Caco-2 (cell line): Measurements from ENCODE around the gene ZXDC. TPM values are rescaled to one million over a fixed set of nuclear protein-coding genes. Genes with fewer than 3 reads are reported as not detected.

ENCODE experiments used
- BruUV-seq: library from RNA; stranded (reverse); fragments of 400-500 nt; replicated peaks from 2 replicates; lab custom pipeline; 2021; lab: Mats Ljungman, UMichigan
- CTCF ChIA-PET: fragments of 300-600 bp; sonication (Branson Sonifier 250); formaldehyde crosslinking; loops from one replicate; lab custom pipeline; 2022; ENCODE audit warnings: antibody characterized with exemption; lab: Charles Lee
- POLR2A ChIA-PET: fragments of 300-600 bp; sonication (Branson Sonifier 250); formaldehyde crosslinking; loops from one replicate; lab custom pipeline; 2022; ENCODE audit warnings: antibody characterized with exemption; lab: Charles Lee
- DNase-seq, 2 experiments: peaks; one replicate each; pipeline versions ENCODE4 v3.0.0 to v3.0.0-alpha.2; 2020 to 2022
- H3K27me3 ChIP-seq: replicated peaks from 2 replicates; pipeline ENCODE4 v1.6.0; 2011; ENCODE audit warnings: low read length; ENCODE audit not compliant: control insufficient read depth, insufficient read depth
- H3K36me3 ChIP-seq: 2 replicates; pipeline ENCODE4 v1.5.1; 2011; ENCODE audit warnings: low read length; ENCODE audit not compliant: control insufficient read depth, insufficient read depth
- H3K4me1 ChIP-seq: fragments of 250-450 bp; sonication (Bioruptor Pico); 2 replicates; pipeline ENCODE4 v1.5.1; 2020; ENCODE audit warnings: mild to moderate bottlenecking
- H3K4me3 ChIP-seq: 2 replicates; pipeline ENCODE4 v1.5.1; 2011; ENCODE audit warnings: low read depth, mild to moderate bottlenecking, control low read depth, low read length
- H3K9me3 ChIP-seq: fragments of 250-450 bp; sonication (Bioruptor Pico); 2 replicates; pipeline ENCODE4 v1.5.1; 2020; ENCODE audit warnings: mild to moderate bottlenecking, moderate library complexity
- H3K27ac Mint-ChIP-seq: one replicate; pipeline ENCODE4 v1.8.0; 2022; ENCODE audit warnings: mixed read lengths; ENCODE audit not compliant: unreplicated experiment
- H3K27me3 Mint-ChIP-seq: one replicate; pipeline ENCODE4 v1.8.0; 2022; ENCODE audit warnings: mixed read lengths; ENCODE audit not compliant: insufficient read depth, unreplicated experiment
- H3K36me3 Mint-ChIP-seq: one replicate; pipeline ENCODE4 v1.8.0; 2022; ENCODE audit warnings: mild to moderate bottlenecking, mixed read lengths; ENCODE audit not compliant: insufficient read depth, unreplicated experiment
- H3K4me1 Mint-ChIP-seq: one replicate; pipeline ENCODE4 v1.8.0; 2022; ENCODE audit warnings: low read depth, mixed read lengths; ENCODE audit not compliant: unreplicated experiment
- H3K4me3 Mint-ChIP-seq: one replicate; pipeline ENCODE4 v1.8.0; 2022; ENCODE audit warnings: mild to moderate bottlenecking, moderate library complexity, mixed read lengths; ENCODE audit not compliant: unreplicated experiment
- H3K9me3 Mint-ChIP-seq: one replicate; pipeline ENCODE4 v1.8.0; 2022; ENCODE audit warnings: mixed read lengths; ENCODE audit not compliant: unreplicated experiment
- intact Hi-C: fragments of 100-400 bp; cut with micrococcal nuclease; formaldehyde crosslinking; loops from one replicate; pipeline ENCODE4 v1.10.0; 2022; ENCODE audit not compliant: unreplicated experiment
- total RNA-seq: library from RNA; stranded (reverse); gene quantifications from 2 replicates; pipeline ENCODE4 v1.2.3, GENCODE V29; 2022
- TF ChIP-seq, protein P1 (sequence below), 2 experiments: fragments of 200-600 bp in 1 of 2; IDR thresholded peaks; 1 replicate in 1 of 2; 2 replicates in 1 of 2; pipeline versions ENCODE4 v1.5.1 to v1.8.0; 2011 to 2022; ENCODE audit warnings: antibody characterized with exemption in 1 of 2, control low read depth in 1 of 2, inconsistent platforms in 1 of 2, low read depth in 1 of 2, low read length in 1 of 2, mild to moderate bottlenecking in 1 of 2, moderate library complexity in 1 of 2; ENCODE audit not compliant: insufficient read depth in 1 of 2, severe bottlenecking in 1 of 2, unreplicated experiment in 1 of 2

ZXDC gene
- total RNA-seq, 1 experiment from 2014 or later, result 28.7 TPM

DNA sequence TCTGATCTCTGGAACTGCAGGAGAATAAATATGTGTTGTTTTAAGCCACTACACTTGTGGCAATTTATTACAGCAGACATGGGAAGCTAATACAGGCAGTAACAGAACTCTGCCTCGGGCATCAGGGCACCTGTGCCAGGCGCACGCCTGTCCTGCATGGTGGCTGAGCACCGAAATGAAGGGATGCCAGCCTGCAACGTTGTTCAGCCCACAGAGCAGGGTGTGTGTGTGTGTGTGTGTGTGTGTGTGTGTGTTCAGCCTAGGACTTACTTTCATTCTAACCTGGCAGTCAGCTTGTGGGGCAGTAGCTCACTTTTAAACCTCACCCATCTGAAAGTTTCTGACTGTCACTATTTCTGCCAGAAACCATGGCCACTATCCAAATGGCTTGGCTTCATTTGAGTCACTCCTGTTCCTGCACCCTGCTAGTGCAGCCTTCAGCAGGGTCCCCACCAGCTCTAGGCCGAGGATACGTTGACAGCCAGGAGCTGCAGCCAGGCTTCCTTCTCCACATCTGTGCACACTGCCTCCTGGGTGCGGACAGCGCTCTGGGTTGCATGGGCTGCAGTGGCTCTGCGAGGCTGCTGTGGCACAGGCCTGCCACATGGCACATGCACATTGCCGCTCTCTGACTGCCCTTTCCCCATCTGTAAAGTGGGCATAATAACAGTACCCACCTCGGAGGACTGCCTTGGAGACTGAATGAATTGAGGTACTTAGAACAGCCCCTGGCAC lies 37.4 kb upstream of the ZXDC start:
- BruUV-seq, result no TSS peak
- TF ChIP-seq, protein P1, sequence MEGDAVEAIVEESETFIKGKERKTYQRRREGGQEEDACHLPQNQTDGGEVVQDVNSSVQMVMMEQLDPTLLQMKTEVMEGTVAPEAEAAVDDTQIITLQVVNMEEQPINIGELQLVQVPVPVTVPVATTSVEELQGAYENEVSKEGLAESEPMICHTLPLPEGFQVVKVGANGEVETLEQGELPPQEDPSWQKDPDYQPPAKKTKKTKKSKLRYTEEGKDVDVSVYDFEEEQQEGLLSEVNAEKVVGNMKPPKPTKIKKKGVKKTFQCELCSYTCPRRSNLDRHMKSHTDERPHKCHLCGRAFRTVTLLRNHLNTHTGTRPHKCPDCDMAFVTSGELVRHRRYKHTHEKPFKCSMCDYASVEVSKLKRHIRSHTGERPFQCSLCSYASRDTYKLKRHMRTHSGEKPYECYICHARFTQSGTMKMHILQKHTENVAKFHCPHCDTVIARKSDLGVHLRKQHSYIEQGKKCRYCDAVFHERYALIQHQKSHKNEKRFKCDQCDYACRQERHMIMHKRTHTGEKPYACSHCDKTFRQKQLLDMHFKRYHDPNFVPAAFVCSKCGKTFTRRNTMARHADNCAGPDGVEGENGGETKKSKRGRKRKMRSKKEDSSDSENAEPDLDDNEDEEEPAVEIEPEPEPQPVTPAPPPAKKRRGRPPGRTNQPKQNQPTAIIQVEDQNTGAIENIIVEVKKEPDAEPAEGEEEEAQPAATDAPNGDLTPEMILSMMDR (IDR thresholded peaks at IDR 0.05; ENCODE audit: insufficient read depth in 1 of 2, low read depth in 1 of 2, low read length in 1 of 2, severe bottlenecking in 1 of 2, unreplicated experiment in 1 of 2), result no peak
- Mint-ChIP-seq H3K27ac (no peak overlapping the region), H3K4me3 (no peak overlapping the region), H3K27me3 (no peaks in the 10 kb centered on the region), H3K4me1 (no peaks in the 10 kb centered on the region), H3K9me3 (no peaks in the 10 kb centered on the region), H3K36me3 (no peaks in the 10 kb centered on the region)
- intact Hi-C loops, result no loop called here
- POLR2A ChIA-PET, result no interaction called here
- H3K27me3 ChIP-seq, result no peaks in the 10 kb centered on the region
- H3K4me3 ChIP-seq, result no peak overlapping the region
- peaks cover 18% of the 10 kb centered on the region for H3K4me1 ChIP-seq
- no peaks in the 10 kb centered on the region for H3K36me3 ChIP-seq
- no peak for DNase-seq
- CTCF ChIA-PET, result no interaction called here
- no peaks in the 10 kb centered on the region for H3K9me3 ChIP-seq

DNA sequence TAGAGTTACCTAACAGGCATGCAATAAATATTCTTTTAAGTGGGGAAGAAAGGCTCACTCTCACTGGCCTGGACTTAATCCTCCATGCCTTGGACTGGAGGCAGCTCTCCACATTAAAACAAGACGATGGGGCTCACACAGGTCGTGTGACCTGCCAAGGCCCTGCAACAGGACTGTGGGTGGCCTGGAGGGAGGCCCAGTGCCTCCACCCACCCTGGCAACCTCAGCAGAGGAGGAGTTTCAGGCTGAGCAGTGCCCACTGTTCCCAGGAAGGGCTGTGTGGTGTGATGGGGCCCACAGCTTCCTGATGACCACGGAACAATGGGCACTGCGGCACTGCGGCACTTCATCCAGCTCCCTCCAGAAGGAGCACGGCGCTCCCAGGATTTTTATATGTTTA lies 36.3 kb upstream of the ZXDC start:
- POLR2A ChIA-PET, result no interaction called here
- no peaks in the 10 kb centered on the region for H3K27me3 ChIP-seq
- Mint-ChIP-seq H3K4me3 (no peak overlapping the region), H3K36me3 (no peaks in the 10 kb centered on the region), H3K27ac (no peak overlapping the region), H3K4me1 (no peaks in the 10 kb centered on the region), H3K27me3 (no peaks in the 10 kb centered on the region), H3K9me3 (no peaks in the 10 kb centered on the region)
- no peaks in the 10 kb centered on the region for H3K9me3 ChIP-seq
- no peak for DNase-seq
- peaks cover 10% of the 10 kb centered on the region; the same call in 1 of the 2 replicates for H3K4me1 ChIP-seq
- CTCF ChIA-PET, result interaction anchor here (0.9 kb wide), 1 partner anchor 11 kb away, joined by 3 read pairs; no protein-coding TSS in a partner anchor
- H3K36me3 ChIP-seq, result no peaks in the 10 kb centered on the region
- intact Hi-C loops, result no loop called here
- no TSS peak for BruUV-seq
- TF ChIP-seq, protein P1 (IDR thresholded peaks at IDR 0.05; ENCODE audit: insufficient read depth in 1 of 2, low read depth in 1 of 2, low read length in 1 of 2, severe bottlenecking in 1 of 2, unreplicated experiment in 1 of 2), result no peak
- no peak overlapping the region for H3K4me3 ChIP-seq

DNA sequence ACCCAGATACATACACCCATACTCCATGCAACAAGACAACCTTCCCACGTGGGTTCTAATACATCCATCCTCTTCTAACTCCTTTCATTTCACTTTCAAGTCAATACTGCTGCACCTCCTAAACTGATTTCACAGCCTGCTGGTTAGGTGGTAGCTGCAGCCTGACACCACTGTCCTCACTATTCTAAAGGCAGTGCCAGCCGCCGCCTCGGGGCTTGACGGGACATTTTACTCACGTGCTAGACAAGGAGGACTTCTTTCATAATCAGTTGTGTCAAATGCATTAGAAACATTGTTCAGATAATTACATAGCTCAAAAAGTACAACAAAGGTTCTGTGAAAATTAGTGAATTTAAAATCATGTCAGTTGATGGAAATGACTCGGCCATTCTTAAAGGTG lies 35.6 kb upstream of the ZXDC start:
- Mint-ChIP-seq H3K36me3 (no peaks in the 10 kb centered on the region), H3K27ac (no peak overlapping the region), H3K4me1 (no peaks in the 10 kb centered on the region), H3K4me3 (no peak overlapping the region), H3K9me3 (no peaks in the 10 kb centered on the region), H3K27me3 (peaks cover under 1% of the 10 kb centered on the region)
- CTCF ChIA-PET, result interaction anchor here (0.6 to 0.9 kb wide), 2 partner anchors 12 to 427 kb away, joined by 3 read pairs; no protein-coding TSS in a partner anchor
- TF ChIP-seq, protein P1 (IDR thresholded peaks at IDR 0.05; ENCODE audit: insufficient read depth in 1 of 2, low read depth in 1 of 2, low read length in 1 of 2, severe bottlenecking in 1 of 2, unreplicated experiment in 1 of 2), result no peak
- Histone ChIP-seq H3K36me3 (no peaks in the 10 kb centered on the region), H3K4me3 (no peak overlapping the region), H3K27me3 (no peaks in the 10 kb centered on the region), H3K4me1 (peaks cover 7% of the 10 kb centered on the region; the same call in 1 of the 2 replicates), H3K9me3 (no peaks in the 10 kb centered on the region)
- intact Hi-C loops, result no loop called here
- BruUV-seq, result no TSS peak
- POLR2A ChIA-PET, result no interaction called here
- no peak for DNase-seq
